ENCODE measurements around the gene DUSP18. TPM values are rescaled to one million over a fixed set of nuclear protein-coding genes. Genes with fewer than 3 reads are reported as not detected.
"Not testable (repeated sequence)": the region's sequence is repeated elsewhere in the genome, so short reads cannot be mapped to it uniquely, and the experiment has no call there.

Gene DUSP18
- total RNA-seq, 2 experiments from 2014 or later, result 10.5 to 12.8 TPM

DNA sequence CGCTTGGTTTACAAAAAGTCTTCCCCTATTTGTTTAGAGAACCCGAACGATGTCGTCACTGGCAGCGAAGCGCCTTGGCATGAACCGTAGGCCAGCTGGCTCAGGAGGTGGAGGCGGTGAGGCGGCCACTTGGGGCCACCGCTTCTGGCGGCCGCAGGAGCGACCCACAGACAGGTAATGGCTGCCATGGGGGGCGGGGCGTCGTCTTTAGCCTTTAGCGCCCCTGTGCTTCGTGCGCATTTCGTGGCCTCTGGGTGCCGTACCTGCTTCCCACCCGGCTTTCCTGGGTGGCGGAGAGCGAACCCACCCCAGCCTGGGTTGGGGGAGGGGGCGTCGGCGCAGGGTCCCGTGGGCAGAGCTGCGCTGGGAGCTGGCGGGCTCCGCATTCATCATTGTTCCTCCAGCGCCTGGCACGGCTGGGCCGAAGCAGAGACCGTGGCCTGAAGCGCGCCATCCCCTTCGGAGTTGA is 26.5 kb upstream of the DUSP18 start:
- peak overlapping the region; percentile 90 for H3K4me3 Mint-ChIP-seq
- H3K27me3 Mint-ChIP-seq, result peaks cover 44% of the 10 kb centered on the region
- no peaks in the 10 kb centered on the region for H3K9me3 Mint-ChIP-seq
- no peak overlapping the region for H3K27ac Mint-ChIP-seq
- POLR2A ChIA-PET, result interaction anchor here (0.6 kb wide), 1 partner anchor 45 kb away, joined by 3 read pairs; no protein-coding TSS in a partner anchor
- H3K36me3 Mint-ChIP-seq, result no peaks in the 10 kb centered on the region
- H3K4me1 Mint-ChIP-seq, result peaks cover 3% of the 10 kb centered on the region
- ATAC-seq (ENCODE audit: low read depth), result peak; percentile 68
- peak; percentile 62 for DNase-seq

DNA sequence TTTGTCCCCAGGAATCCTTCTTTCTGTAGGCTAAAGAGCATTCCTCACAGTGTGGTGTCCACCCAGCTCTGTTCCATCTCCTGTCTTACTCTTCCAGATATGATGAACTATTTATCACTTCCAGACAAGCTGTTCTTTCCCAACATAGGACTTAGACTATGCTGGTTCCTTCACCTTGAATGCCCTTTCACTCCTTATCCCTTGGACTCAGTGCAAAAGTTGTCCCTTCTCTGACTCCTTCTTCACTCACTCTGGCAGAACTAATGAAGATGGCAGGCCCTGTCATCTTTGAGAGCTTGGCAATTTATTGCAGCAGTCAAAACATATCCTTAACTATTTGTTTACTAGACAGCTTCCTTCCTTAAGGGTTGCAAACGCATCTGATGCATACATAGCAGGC is 23.5 kb upstream of the DUSP18 start:
- POLR2A ChIA-PET, result no interaction called here
- no peak for DNase-seq
- H3K4me3 Mint-ChIP-seq, result no peak overlapping the region
- peaks cover 3% of the 10 kb centered on the region for H3K4me1 Mint-ChIP-seq
- no peaks in the 10 kb centered on the region for H3K9me3 Mint-ChIP-seq
- H3K27ac Mint-ChIP-seq, result no peak overlapping the region
- peaks cover 36% of the 10 kb centered on the region for H3K27me3 Mint-ChIP-seq
- no peak for ATAC-seq (ENCODE audit: low read depth)
- no peaks in the 10 kb centered on the region for H3K36me3 Mint-ChIP-seq

DNA sequence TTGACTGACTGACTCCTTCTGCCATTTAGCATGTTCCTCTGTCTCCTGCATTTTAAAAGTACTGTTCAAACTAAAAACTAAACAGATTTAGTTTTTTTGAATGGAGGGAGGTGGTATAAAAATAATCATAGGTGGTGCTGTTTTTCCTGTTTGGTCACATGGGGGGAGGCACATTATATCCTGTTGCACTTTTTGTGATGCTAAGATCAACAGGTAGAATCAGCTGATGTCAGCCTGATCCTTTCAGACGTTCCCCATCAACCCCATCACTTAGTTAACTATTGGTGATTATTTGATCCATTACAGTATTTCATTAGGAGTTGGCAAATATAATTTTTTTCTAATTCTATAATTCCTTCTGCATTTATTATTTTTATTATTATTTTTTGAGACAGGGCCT is 21.9 kb upstream of the DUSP18 start:
- H3K4me1 Mint-ChIP-seq, result peaks cover 3% of the 10 kb centered on the region
- peaks cover 24% of the 10 kb centered on the region for H3K27me3 Mint-ChIP-seq
- no peaks in the 10 kb centered on the region for H3K36me3 Mint-ChIP-seq
- H3K4me3 Mint-ChIP-seq, result no peak overlapping the region
- POLR2A ChIA-PET, result no interaction called here
- no peak for DNase-seq
- no peak for ATAC-seq (ENCODE audit: low read depth)
- H3K27ac Mint-ChIP-seq, result no peak overlapping the region
- no peaks in the 10 kb centered on the region for H3K9me3 Mint-ChIP-seq

DNA sequence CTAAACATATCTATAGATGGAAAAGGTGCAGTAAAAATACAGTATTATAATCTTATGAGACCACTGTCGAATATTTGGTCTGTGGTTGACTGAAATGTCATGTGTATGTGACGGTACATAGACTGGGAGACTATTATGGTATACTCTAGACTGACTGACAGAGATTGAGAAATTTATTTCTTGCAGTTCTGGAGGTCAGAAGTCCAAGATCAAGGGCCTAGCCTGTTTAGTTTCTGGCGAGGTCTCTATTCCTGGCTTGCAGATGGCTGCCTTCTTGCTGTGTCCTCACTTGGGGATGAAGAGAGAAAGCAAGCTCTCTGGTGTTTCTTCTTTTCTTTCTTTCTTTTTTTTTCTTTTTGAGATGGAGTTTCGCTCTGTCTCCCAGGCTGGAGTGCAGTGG is 19.7 kb upstream of the DUSP18 start:
- DNase-seq, result no peak
- Mint-ChIP-seq H3K4me3 (no peak overlapping the region), H3K4me1 (no peaks in the 10 kb centered on the region), H3K27me3 (peaks cover 10% of the 10 kb centered on the region), H3K36me3 (no peaks in the 10 kb centered on the region), H3K9me3 (no peaks in the 10 kb centered on the region), H3K27ac (no peak overlapping the region)
- POLR2A ChIA-PET, result no interaction called here
- ATAC-seq (ENCODE audit: low read depth), result no peak

DNA sequence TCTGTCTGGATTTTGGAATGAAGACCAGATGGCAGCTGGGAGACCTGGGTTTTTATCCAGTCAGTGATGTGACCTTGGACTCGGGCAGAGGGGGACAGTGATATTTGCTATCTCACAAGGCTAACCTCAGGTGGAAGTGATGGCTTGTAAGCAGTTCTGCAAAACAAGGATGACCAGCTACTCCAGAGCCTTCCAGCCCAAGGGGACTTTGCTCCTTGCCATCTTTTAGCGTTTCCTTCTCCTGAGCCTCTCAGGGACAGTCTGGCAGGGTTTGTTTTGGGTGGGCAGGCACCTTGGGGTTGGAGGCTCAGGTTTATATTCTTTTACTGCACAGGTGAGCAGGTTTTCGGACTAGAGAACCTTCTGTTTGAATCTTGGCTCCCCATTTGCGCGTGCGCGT is 17.5 kb upstream of the DUSP18 start:
- H3K27ac Mint-ChIP-seq, result no peak overlapping the region
- peaks cover 2% of the 10 kb centered on the region for H3K27me3 Mint-ChIP-seq
- H3K36me3 Mint-ChIP-seq, result no peaks in the 10 kb centered on the region
- DNase-seq, result no peak
- H3K4me3 Mint-ChIP-seq, result no peak overlapping the region
- ATAC-seq (ENCODE audit: low read depth), result no peak
- POLR2A ChIA-PET, result no interaction called here
- no peaks in the 10 kb centered on the region for H3K4me1 Mint-ChIP-seq
- H3K9me3 Mint-ChIP-seq, result no peaks in the 10 kb centered on the region

DNA sequence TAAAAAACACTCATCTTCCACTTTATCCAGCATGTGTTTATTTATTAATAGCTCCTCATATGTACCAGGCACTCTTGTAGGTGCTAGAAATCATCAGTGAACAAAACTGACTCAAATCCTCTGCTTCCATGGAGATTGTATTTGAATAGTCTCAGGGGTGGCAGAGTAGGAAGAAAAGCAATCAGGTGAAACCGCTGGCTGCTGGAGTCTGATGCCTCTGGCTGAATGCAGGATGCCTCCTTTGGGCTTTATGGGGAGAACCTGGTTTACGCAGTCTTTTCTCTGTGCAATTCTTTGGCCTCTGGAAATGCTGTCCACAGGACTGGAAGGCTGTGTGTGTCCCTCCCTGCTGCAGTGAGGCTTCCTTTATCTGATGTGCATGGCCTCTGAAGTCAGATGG is 14.2 kb upstream of the DUSP18 start:
- POLR2A ChIA-PET, result no interaction called here
- H3K27ac Mint-ChIP-seq, result no peak overlapping the region

DNA sequence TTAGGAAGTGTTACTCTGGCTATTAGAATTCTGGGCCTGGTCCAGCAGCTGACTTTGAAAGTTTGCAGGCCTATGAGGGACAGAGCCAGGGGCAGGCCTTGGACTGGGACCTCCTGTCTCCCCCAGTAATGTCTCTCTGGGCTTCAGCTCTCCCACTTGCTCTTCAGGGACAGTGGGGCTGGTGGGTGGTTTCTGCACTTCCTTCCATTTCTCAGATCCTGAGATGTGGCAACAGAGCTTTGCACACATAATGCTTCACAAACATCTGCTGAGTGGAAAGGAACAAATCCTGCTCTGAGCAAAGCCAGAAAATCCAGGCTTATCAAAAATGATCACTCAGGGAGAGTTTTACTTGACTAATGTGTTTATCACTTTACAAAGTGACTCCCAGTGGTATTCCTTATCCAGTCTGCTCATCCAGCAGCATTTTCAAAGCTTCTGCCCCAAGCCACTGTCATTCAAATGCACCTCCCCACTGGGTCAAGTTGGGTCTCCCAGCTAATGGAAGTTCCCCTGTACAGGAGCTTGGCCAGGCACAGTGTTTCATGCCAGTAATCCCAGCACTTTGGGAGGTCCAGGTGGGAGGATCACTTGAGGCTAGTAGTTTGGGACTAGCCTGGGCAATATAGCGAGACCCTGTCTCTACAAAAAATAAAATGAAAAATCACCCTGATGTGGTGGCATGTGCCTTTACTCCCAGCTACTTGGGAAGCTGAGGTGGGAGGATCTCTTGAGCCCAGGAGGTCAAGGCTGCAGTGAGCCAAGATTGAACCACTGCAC is 13.5 kb upstream of the DUSP18 start:
- DNase-seq (no peak), ATAC-seq (ENCODE audit: low read depth) (no peak)
- Mint-ChIP-seq H3K4me1 (no peaks in the 10 kb centered on the region), H3K27ac (no peak overlapping the region), H3K9me3 (no peaks in the 10 kb centered on the region), H3K4me3 (no peak overlapping the region), H3K27me3 (peaks cover 8% of the 10 kb centered on the region), H3K36me3 (no peaks in the 10 kb centered on the region)
- POLR2A ChIA-PET, result no interaction called here

More for the DNA sequence above, 14.2 kb upstream of the DUSP18 start:
- H3K36me3 Mint-ChIP-seq, result no peaks in the 10 kb centered on the region
- no peak for DNase-seq
- no peaks in the 10 kb centered on the region for H3K4me1 Mint-ChIP-seq
- no peak for ATAC-seq (ENCODE audit: low read depth)
- H3K4me3 Mint-ChIP-seq, result no peak overlapping the region
- H3K27me3 Mint-ChIP-seq, result peaks cover 4% of the 10 kb centered on the region
- H3K9me3 Mint-ChIP-seq, result no peaks in the 10 kb centered on the region

DNA sequence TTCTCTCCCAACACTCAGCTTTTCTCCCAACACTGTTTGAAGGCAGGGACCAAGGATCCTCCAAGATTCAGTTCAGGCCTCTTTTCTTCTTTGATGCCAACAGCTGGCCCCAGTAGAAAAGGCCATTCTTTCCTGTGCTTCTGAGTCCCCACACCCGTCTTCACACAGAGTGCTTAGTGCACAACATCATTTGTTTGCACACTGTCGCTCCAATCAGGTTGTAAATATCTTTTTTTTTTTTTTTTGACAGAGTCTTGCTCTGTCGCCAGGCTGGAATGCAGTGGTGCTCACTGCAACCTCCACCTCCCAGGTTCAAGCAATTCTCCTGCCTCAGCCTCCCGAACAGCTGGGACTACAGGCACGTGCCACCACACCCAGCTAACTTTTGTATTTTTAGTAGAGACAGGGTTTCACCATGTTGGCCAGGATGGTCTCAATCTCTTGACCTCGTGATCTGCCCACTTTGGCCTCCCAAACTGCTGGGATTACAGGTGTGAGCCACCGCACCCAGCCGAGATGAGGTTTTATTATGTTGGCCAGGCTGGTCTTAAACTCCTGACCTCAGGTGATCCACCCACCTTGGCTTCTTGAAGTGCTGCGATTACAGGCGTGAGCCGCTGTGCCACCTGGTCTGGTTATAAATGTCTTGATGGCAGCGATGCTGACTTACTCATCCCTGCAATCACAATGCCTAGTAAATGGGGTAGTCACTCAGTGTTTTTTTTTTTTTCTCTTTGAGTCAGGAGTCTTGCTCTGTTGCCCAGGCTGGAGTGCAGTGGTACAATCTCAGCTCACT is 12.4 kb upstream of the DUSP18 start:
- POLR2A ChIA-PET; H3K9me3 Mint-ChIP-seq; ATAC-seq (ENCODE audit: low read depth); H3K36me3 Mint-ChIP-seq; H3K27ac Mint-ChIP-seq; H3K4me1 Mint-ChIP-seq; DNase-seq; H3K27me3 Mint-ChIP-seq; H3K4me3 Mint-ChIP-seq: not testable (repeated sequence)

DNA sequence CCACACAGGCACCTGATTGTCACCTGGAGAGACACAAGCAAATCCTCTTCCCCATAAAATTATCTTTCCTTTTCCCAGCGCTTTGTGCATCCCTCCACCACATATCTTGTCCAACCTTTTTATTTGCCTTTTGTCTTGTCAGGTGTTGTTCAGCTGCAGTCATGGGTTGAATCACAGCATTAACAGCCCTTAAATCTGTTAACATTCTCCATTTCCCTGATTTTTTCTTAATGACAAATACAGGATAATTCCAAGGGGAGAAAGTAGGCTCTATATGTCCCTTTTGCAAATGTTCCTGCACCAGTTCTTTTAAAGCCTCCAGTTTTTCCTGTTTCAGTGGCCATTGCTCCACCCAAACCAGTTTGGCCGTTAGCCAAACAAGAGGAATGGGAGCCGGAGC is 8.9 kb upstream of the DUSP18 start:
- H3K4me3 Mint-ChIP-seq; H3K36me3 Mint-ChIP-seq; POLR2A ChIA-PET; H3K27ac Mint-ChIP-seq; ATAC-seq (ENCODE audit: low read depth); H3K9me3 Mint-ChIP-seq; DNase-seq; H3K27me3 Mint-ChIP-seq; H3K4me1 Mint-ChIP-seq: not testable (repeated sequence)

DNA sequence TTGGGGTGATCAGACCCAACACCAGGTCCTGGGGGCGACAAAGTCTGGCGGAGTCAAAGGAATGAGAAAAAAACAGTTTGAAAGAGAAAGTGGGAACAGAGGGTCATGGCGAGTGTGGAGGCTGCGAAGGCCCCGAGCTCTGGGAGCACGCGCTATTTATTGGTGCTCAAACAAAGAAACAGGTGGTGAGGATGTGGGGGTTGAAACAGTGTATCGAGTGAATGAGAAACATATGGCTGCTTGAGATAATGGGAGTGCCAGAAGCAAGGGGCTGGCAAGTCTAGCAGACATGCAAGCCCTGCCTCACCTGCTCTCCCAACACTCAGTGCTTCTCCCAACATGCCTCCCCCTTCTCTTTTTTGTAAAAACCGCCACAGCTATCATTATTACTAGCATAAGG is 7.8 kb upstream of the DUSP18 start:
- no peak for DNase-seq
- POLR2A ChIA-PET, result no interaction called here
- no peak overlapping the region for H3K4me3 Mint-ChIP-seq
- H3K9me3 Mint-ChIP-seq, result no peaks in the 10 kb centered on the region
- no peaks in the 10 kb centered on the region for H3K4me1 Mint-ChIP-seq
- peaks cover 5% of the 10 kb centered on the region for H3K27me3 Mint-ChIP-seq
- H3K27ac Mint-ChIP-seq, result no peak overlapping the region
- no peaks in the 10 kb centered on the region for H3K36me3 Mint-ChIP-seq
- no peak for ATAC-seq (ENCODE audit: low read depth)

DNA sequence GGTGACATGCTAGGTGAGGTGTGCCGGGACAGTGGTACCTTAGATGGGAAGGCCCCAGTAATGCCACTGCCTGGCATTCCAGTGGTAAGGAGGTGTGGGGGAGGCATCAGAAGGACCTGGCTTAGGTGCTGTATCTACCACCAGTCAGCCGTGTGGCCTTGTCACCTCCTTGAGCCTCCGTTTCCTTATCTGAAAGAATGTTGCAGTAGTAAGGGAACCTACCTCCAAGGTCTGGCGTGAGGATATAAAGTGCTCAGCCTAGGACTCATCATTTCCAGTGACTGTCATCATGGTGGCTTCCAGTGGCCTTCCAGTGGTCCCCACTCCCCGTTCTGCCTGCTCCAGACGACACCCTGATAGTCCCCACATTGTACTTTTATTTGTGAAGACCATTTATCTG is 6.8 kb upstream of the DUSP18 start:
- POLR2A ChIA-PET, result no interaction called here
- no peak for DNase-seq
- H3K36me3 Mint-ChIP-seq, result no peaks in the 10 kb centered on the region

DNA sequence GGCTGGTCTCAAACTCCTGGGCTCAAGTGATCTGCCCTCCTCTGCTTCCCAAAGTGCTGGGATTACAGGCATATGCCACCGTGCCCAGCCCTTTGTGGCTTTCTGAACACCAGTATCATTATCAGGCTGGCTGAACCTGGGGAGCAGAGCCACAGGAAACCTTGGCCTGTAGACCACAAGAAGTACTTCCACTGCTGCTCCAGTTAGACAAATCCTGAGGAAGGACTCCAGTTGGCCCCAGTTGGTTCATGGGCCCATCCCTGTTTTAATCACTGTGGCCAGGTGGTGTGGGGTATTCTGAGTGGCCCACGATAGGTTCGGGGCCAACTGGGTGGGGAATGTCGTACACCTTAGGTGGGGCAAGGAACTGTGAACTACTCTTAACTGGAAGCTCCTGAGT is 5.5 kb upstream of the DUSP18 start:
- peaks cover 5% of the 10 kb centered on the region for H3K4me1 Mint-ChIP-seq
- no peaks in the 10 kb centered on the region for H3K9me3 Mint-ChIP-seq
- ATAC-seq (ENCODE audit: low read depth) (no peak), DNase-seq (no peak)
- no peak overlapping the region for H3K27ac Mint-ChIP-seq
- POLR2A ChIA-PET, result no interaction called here
- peaks cover 19% of the 10 kb centered on the region for H3K27me3 Mint-ChIP-seq
- no peaks in the 10 kb centered on the region for H3K36me3 Mint-ChIP-seq
- no peak overlapping the region for H3K4me3 Mint-ChIP-seq

More for the DNA sequence above, 6.8 kb upstream of the DUSP18 start:
- ATAC-seq (ENCODE audit: low read depth), result no peak
- Mint-ChIP-seq H3K27me3 (peaks cover 9% of the 10 kb centered on the region), H3K27ac (no peak overlapping the region), H3K4me1 (no peaks in the 10 kb centered on the region), H3K4me3 (no peak overlapping the region), H3K9me3 (no peaks in the 10 kb centered on the region)

DNA sequence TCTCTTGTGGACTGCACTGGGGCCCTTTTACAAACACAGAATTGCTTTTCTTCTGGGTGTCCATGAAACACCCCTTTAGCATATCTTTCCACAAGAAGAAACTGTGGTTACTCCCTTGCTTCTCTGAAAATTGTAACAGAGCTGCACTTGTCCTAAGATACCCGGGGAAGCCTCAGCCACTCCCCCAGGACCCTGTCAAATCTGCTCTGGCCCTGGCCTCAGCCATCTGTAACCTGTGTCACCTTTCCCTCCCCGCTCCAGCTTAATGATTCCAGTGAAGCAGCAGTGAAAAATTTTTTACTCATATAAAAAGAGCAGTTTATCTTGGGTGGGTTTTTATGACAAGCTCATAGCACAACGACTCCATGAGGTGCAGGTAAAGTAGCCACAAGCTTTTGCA is 3.4 kb upstream of the DUSP18 start:
- no peak for ATAC-seq (ENCODE audit: low read depth)
- peaks cover 15% of the 10 kb centered on the region for H3K27me3 Mint-ChIP-seq
- DNase-seq, result no peak
- H3K36me3 Mint-ChIP-seq, result no peaks in the 10 kb centered on the region
- no peak overlapping the region for H3K27ac Mint-ChIP-seq
- no peaks in the 10 kb centered on the region for H3K9me3 Mint-ChIP-seq
- POLR2A ChIA-PET, result no interaction called here
- H3K4me1 Mint-ChIP-seq, result peaks cover 14% of the 10 kb centered on the region
- no peak overlapping the region for H3K4me3 Mint-ChIP-seq

DNA sequence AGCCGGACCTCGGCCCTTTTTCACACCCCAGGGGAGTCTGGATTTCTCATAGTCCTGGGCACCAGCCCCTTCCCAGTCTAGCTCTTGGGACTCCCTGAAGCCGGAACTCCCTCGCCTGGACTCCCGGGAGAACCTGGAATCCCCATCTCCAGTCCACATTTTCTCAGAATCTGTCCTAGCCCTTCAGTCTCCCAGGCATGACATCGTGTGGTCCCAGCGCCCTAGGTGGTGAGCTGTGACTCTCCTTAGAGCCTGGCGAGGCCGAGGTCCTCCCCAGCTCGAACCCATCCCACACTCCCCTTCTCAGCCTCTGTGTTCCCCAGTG is 673 bp upstream of the DUSP18 start:
- no peak for DNase-seq
- ATAC-seq (ENCODE audit: low read depth), result no peak
- POLR2A ChIA-PET, result interaction anchor here (2.1 kb wide), 1 partner anchor 33 kb away, joined by 13 read pairs; the partner anchor contains the start of gene SLC35E4
- H3K27ac Mint-ChIP-seq, result no peak overlapping the region
- no peaks in the 10 kb centered on the region for H3K9me3 Mint-ChIP-seq
- peaks cover 15% of the 10 kb centered on the region for H3K27me3 Mint-ChIP-seq
- peaks cover 14% of the 10 kb centered on the region for H3K4me1 Mint-ChIP-seq
- peak overlapping the region; percentile 99 for H3K4me3 Mint-ChIP-seq
- peaks cover 3% of the 10 kb centered on the region for H3K36me3 Mint-ChIP-seq
